AG08395 (cell line): Measurements from ENCODE around the gene NHS.
A peak's percentile ranks its signal among the peaks of the same experiment; 100 is the strongest.

Experiments used
- DNase-seq: peaks from one replicate; pipeline ENCODE4 v3.0.0; 2012; ENCODE audit warnings: mixed read lengths, low spot score

Gene NHS

DNA sequence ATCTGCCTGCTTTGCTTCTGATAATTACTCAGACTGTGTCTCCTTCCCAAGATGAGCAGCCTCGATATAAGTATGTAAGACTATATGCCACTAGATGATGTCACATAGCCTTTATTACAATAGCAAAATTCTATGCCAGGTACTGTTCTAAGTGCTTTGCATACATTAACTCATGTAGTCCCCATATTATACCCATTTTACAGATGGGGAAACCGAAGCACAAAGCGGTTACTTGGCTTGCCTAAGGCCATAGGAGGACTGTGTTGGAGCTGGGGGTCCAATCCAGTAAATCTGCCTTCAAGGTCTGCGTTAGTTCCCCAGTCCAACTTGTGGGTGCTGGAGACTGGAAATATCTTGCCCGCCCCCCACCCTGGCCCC is 361.5 kb downstream of the NHS start:
- DNase-seq, result no peak

DNA sequence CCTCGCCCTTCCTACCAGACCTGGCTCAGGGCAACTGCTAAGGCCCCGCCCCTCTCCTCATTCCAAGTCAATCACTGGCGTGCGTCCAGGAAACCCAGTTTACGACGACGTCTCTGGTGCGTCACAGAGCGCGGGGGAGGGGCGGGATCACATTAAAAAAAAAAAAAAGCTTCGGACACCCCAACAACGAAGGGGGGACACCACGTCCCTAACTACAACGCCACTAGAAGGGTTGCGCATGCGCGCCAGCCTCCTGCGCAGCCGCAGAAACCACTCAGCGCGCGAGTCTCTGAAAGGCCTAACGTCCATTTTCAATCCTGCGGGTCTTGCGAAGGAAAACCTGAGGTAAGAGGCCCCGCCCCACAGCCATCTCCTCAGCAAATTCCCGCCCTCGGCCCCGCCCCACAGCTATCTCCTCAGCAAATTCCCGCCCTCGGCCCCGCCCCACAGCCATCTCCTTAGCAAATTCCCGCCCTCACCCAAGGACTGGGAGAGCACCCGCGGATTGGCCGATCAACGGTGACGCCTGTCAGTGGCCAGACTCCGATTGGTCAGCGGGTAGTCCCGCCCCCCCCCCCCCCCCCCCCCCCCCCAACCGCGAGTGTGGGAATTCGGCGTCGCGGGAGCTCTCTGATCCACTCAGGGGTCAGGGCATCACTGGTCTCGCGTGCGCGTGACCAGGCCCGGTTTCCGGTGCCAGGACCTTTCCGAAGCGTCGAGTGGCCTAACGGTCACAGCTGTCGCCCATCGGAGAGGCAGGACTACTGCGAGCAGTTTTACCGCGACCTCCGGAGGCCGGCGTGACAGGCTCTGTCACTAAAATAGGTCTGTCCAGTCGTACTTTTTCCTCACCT is 362.1 kb downstream of the NHS start, which contains the start of gene SCML1:
Gene SCML1, plus strand, starts transcription at position 638 of the 854 bp plus-strand sequence. CDS start 6,694 bp downstream, outside the sequence.
- peak; percentile 92 for DNase-seq

DNA sequence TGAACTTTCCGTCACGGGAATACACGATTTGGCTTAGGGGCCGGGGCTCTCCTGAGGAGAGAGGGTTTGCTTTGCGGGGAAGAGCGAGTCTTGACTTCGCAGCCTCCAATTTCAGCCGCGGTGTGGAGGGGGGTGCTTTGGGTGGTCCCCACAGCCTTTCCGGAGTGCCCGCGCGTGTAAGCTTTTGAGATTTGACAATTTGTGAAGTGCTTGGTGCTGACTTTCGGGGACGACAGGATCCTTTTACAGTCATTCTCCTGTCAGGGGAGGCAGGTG is 362.6 kb downstream of the NHS start:
- no peak for DNase-seq

- DNase-seq, result no peak
Observed at GRCh38 chrX:17737986-17738713, 363.1 kb downstream of the NHS start.

DNA sequence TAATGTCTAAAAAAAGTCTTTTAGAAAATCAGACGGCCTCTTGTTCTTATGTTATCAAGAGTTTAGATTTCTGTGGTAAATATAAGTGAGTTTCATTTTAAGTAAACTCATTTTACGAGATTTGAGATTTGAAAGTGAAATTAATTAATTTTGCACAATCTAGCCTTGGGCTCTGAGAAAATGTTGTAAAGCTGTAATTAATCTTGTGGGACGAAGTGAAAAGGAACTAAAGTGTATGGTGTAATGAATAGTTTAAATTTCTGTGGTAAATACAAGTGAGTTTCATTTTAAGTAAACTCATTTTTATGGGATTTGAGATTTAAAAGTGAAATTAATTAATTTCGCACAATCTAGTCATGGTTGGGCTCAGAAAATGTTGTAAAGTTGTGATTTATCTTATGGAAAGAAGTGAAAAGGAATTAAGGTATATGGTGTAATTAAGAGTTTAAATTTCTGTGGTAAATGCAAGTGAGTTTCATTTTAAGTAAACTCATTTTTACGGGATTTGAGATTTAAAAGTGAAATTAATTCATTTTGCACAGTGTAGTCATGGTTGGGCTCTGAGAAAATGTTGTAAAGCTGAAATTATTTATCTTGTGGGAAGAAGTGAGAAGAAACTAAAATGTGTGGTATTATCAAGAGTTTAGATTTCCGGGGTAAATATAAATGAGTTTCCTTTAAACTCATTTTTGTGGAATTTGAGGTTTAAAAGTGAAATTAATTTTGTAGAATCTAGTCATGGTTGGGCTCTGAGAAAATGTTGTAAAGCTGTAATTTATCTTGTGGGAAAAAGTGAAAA is 363.9 kb downstream of the NHS start:
- DNase-seq, result no peak

GRCh38 chrX:17740137-17741122 is 365.4 kb downstream of the NHS start:
- DNase-seq, result no peak

DNA sequence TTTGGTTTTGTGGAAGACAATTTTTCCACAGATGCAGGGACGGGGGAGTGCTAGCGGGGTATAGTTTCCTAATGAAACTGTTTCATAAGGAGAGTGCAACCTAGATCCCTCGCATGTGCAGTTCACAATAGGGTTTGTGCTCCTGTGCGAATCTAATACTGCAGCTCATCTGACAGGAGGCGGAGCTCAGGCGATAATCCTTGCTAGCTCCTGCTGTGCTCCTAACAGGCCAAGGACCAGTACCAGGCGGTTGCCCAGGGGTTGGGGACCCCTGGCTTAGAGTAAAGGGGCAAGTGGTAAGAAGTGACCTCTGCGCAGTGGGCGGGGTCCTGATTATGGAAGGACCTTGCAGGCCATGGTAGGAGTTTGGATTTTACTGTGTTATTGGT is 366.1 kb downstream of the NHS start:
- DNase-seq, result no peak

GRCh38 chrX:17743913-17744312 is 368.9 kb downstream of the NHS start:
- DNase-seq, result no peak

- no peak for DNase-seq
Observed at GRCh38 chrX:17744896-17745523, 370.0 kb downstream of the NHS start.

DNA sequence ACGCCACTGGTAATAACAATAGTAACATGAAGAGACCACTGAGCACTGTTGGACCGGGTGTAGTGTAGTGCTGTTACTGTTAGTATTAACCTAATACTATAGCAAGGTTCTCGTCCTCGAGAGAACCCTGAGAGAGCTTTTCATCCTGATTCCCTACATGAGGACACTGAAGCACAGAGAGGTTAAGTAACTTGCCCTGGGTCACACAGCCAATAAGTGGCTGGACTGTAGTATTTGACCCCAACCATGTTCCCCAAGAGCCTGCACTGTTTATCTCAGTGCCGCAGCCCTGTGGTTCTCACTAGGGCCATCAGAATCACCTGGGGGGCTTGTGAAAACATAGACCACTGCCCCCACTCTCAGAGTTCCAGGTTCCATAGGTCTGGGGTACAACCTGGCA is 372.7 kb downstream of the NHS start:
- no peak for DNase-seq

DNA sequence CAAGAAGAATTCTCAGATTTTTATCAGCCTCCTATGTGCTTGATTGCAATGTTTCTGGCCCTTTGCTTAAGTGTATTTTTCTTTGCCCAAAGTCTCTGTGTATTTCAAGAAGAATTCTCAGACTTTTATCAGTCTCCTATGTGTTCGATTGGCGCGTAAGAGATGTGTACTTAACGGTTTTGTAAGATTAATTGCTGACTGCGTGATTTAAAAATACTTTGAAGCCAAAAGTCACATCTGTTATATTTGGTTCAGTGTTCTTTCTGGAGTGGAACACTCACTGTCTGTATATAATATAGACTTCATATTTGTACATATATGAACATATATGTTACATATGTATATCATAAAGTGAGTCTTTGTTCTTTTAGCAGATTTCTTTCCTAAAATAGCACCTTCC is 373.7 kb downstream of the NHS start:
- no peak for DNase-seq

DNA sequence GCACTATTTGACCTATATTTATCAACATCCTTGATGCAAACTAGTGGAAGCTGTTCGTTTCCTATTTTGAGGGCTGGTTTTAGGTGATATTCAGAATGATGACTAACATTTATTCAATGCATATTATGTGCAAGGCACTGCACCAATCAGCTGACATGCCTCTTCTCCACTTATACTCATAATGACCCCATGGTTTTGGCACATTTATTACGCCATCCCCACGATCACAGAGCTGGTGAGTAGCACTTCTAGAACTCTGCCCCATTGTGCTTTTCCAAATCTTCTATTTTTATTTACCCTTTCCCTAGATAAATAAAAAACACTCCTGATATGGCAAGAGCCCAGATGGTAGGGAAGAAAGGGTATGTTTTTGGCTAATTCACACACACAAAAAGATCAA is 375.4 kb downstream of the NHS start:
- DNase-seq, result no peak

DNA sequence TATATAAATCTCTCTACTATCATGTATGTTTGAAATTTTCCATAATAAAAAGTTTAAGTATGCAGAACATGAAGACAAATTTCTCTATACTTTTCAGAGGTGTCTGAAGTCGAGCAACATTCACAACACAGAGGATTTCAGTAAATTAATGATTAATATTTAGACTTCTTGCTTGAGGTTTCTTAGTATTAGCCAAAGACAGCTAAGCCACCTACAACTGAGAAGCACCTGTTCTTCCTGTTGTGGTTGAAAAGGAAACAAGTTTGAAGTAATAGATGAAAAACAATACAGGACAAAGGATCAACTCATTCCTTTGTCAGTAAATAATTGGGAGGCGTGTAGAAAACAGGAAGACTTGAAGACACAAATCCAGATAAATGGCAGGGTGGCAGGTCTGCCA is 383.4 kb downstream of the NHS start:
- no peak for DNase-seq

GRCh38 chrX:17759990-17760389 is 385.0 kb downstream of the NHS start:
- no peak for DNase-seq

DNA sequence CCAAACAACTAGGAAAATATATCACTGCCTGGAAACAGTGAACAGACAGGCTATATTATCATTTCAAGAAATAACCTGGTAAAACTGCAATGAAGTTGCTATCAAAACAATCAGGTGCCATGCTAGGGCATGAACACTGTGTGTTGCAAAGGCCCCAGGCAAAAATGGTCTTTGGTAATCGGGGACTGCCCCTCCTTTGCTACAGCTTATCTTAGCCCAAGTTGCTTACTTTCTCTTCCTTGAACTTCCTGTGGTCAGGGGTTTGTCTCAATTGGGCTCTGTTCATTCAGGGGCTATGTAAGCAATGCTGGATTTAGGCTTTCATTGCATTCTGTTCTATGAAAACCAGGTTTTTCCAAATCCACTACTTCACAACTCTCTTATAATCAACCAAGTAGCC is 392.7 kb downstream of the NHS start:
- no peak for DNase-seq

DNA sequence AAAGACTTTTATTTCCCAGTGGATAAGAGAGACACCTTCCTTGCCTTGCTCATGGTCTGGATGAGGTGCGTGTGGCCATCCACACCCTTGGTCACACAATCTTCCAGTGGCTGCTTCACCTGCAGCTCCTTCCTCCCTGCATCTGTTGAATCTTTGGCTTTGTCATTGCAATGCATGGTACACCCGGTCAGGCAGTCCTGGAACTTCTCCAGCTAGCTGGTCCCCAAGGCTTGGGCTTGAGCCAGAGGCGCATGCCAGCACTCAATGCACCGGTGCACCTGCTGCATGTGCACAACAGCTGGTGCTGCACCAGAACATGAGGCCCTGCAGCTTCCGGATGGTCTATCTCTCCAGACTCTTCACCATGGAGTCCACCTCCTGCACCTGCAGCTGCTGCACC is 394.0 kb downstream of the NHS start:
- no peak for DNase-seq

DNA sequence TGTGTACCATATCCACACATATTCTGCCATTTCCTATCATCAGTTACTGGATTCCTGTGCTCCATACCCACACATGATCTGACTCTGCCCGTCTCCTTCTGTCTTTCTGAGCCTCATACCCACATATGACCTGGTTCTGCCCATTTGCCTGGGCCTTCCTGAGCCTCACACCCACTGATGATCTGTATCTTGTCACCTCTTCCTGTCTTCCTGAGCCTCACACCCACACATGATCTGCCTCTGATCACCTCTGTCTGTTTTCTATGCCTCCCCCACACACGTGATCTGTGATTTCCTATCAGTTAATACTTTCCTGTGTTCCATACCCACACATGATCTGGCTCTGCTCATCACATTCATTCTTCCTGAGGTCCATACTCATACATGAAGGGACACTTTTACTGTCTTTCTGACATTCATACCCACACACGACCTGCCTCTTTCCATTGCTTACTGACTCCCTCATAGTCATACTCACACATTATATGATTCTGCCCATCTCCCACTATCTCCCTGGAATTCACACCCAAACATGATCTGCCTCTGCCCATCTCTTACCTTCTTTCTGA is 394.8 kb downstream of the NHS start:
- DNase-seq, result no peak

GRCh38 chrX:17773221-17773876 is 398.3 kb downstream of the NHS start:
- DNase-seq, result no peak

- no peak for DNase-seq
Observed at GRCh38 chrX:17774053-17774452, 399.1 kb downstream of the NHS start.

GRCh38 chrX:17778997-17779396 is 404.0 kb downstream of the NHS start:
- DNase-seq, result no peak
